AG10803 (cell line): ENCODE results near the gene EBF3.

ENCODE experiments used
- DNase-seq: peaks from one replicate; pipeline ENCODE4 v3.0.0; 2010; ENCODE audit warnings: low read depth
- H3K4me3 ChIP-seq: 2 replicates; pipeline ENCODE4 v1.5.1; 2011; ENCODE audit warnings: mild to moderate bottlenecking, low read length, control low read depth
- TF ChIP-seq, protein P1 (sequence below): conservative IDR thresholded peaks from 2 replicates; pipeline ENCODE4 v1.5.1; 2011; ENCODE audit warnings: mild to moderate bottlenecking, low read length, control low read depth, inconsistent platforms

The EBF3 gene

DNA sequence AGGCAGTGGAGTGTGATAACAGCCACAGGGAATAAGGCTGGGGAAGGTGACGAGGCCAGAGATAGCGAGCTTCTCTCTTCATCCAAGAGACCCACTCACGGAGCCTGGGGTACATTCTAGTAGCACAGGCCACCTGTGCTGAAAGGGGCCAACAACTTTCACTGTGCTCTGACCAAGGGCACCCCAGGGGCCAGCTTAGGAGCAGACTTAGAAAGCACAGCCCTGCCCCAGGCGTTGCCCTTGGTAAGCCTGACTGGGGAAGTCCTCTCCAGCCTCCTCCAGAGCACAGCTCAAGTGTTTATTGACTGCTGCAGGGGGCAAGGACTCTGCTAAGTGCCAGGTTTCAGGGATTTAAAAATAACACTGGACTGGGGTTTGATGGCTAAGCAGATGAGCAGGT, 44.7 kb downstream of the EBF3 start:
- no peak overlapping the region for H3K4me3 ChIP-seq
- TF ChIP-seq, protein P1, sequence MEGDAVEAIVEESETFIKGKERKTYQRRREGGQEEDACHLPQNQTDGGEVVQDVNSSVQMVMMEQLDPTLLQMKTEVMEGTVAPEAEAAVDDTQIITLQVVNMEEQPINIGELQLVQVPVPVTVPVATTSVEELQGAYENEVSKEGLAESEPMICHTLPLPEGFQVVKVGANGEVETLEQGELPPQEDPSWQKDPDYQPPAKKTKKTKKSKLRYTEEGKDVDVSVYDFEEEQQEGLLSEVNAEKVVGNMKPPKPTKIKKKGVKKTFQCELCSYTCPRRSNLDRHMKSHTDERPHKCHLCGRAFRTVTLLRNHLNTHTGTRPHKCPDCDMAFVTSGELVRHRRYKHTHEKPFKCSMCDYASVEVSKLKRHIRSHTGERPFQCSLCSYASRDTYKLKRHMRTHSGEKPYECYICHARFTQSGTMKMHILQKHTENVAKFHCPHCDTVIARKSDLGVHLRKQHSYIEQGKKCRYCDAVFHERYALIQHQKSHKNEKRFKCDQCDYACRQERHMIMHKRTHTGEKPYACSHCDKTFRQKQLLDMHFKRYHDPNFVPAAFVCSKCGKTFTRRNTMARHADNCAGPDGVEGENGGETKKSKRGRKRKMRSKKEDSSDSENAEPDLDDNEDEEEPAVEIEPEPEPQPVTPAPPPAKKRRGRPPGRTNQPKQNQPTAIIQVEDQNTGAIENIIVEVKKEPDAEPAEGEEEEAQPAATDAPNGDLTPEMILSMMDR = no peak
- DNase-seq = no peak

- no peak for DNase-seq
- TF ChIP-seq, protein P1 = no peak
- no peak overlapping the region for H3K4me3 ChIP-seq
These were observed 45.2 kb downstream of the EBF3 start for GRCh38 chr10:129918836-129919235.

DNA sequence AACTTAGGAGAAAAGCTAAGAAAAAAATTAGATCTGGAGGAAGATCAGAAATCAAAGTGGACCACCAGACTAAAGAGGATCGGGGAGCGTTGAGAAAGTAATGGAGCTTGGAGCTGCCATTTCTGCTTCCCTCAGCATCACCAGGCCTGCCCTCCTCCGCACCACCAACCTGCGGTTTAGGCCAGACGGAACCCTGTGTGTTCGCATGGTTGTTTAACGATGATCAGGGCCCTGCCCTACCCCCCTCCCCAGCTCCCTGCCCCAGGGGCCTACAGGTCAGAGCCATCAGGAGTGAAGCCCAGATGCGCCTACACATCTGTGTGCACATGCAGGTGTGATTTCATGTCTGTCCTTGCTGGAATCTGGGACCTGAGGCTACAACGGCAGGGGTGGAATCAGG, 45.7 kb downstream of the EBF3 start:
- TF ChIP-seq, protein P1 = no peak
- H3K4me3 ChIP-seq = no peak overlapping the region
- no peak for DNase-seq

GRCh38 chr10:129917936-129918335, 46.1 kb downstream of the EBF3 start:
- TF ChIP-seq, protein P1 = no peak
- no peak overlapping the region for H3K4me3 ChIP-seq
- DNase-seq = no peak

DNA sequence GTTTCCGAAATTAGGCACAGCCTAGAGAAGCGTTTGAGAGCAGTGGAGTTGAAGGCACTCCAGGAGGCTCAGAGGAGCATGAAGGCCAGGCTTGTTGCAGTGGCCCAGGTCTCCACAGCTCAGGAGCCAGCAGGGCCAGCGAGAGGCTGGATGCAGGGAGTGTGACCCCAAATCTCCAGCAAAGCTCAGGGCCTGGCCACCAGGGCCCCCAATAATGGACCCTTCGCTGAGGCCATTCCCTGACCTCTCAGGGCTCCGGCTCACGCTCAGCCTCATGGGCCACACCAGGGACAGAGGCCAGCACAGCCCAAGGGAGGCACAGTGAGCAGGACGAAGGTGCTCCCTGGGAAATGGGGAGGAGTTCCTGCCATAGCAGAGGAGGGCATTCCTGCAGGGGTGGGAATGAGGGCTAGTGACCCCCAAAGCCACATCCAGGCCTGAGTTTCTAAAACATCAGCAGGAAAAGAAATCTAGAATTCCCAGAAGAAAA, 47.5 kb downstream of the EBF3 start:
- no peak overlapping the region for H3K4me3 ChIP-seq
- no peak for DNase-seq
- TF ChIP-seq, protein P1 = no peak

DNA sequence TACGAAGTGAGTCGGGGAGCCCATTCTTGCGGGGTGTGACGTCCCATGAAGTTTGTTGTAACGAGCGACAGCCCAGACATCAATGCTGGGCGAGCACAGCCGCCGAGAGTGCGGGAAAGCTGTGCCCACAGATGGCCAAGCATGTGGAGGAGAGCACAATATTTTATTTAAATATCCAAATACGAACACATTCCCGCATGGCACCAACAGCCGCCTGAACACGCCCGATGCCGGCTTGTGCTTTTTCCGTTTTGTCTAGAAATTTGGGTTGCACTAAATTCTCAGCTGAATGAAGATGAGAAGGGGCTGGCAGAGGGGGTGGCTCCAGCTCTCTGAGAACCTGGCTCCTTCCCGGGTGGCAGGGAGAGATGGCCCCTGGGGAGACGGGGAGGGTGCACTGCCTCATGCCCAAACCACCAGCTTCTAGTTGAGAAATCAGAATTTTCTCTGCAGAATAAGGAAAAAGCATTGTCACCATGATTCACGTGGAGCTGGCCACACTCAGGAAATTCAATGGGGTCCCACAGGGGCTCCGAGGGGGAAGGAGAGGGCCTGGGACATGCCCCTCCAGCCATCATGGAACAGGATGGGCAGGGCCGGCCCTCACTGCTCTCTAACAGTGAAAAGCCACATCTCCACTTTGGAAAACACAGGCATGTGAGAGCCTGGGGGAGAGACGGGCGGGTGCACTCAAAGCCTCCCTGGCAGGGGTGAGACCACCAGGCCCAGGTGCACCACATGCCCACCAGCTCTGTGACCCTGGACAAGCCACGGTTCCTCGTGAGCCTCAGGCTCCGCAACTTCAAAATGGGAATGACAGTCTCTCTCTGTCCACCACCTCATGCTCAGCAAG, 48.3 kb downstream of the EBF3 start:
- TF ChIP-seq, protein P1 = no peak
- DNase-seq = no peak
- H3K4me3 ChIP-seq = no peak overlapping the region

GRCh38 chr10:129914960-129915359, 49.1 kb downstream of the EBF3 start:
- H3K4me3 ChIP-seq = no peak overlapping the region
- no peak for DNase-seq
- TF ChIP-seq, protein P1 = no peak
